ENCODE results near the gene POLH. TPM values are rescaled to one million over a fixed set of nuclear protein-coding genes. Genes with fewer than 3 reads are reported as not detected.

The POLH gene
- total RNA-seq, 1 experiment from 2014 or later: 8.3 TPM

Small RNA genes lying within 50 kb of the gene (small RNA-seq; reads per million reads assigned to genes)
- 0 reads per million in 2 experiments for gene RF00426

Other genes starting within 250 kb of the POLH start
- gene ZNF318, start 206.5 kb upstream of the POLH start, total RNA-seq (2014; rRNA removed; shearing (Covaris generic)): 6.0 and 6.6 TPM in 2 replicates
- gene ABCC10, start 148.6 kb upstream of the POLH start, total RNA-seq (2014; rRNA removed; shearing (Covaris generic)): 6.9 and 9.1 TPM in 2 replicates
- gene DLK2, start 120.6 kb upstream of the POLH start, total RNA-seq (2014; rRNA removed; shearing (Covaris generic)): not detected in 2 replicates
- gene TJAP1, start 98.6 kb upstream of the POLH start, total RNA-seq (2014; rRNA removed; shearing (Covaris generic)): 21.2 and 21.3 TPM in 2 replicates
- gene LRRC73, start 65.8 kb upstream of the POLH start, total RNA-seq (2014; rRNA removed; shearing (Covaris generic)): 0.25 and 0.26 TPM in 2 replicates
- 62.4 and 69.1 TPM in 2 replicates for gene YIPF3, start 59.3 kb upstream of the POLH start, total RNA-seq (2014; rRNA removed; shearing (Covaris generic))
- 36.4 and 39.5 TPM in 2 replicates for gene POLR1C, start 59.1 kb upstream of the POLH start, total RNA-seq (2014; rRNA removed; shearing (Covaris generic))
- 55.3 and 56.2 TPM in 2 replicates for gene XPO5, start 147 bp upstream of the POLH start, total RNA-seq (2014; rRNA removed; shearing (Covaris generic))
- 121 and 144 TPM in 2 replicates for gene GTPBP2, start 53.1 kb downstream of the POLH start, total RNA-seq (2014; rRNA removed; shearing (Covaris generic))
- 23.9 and 24.1 TPM in 2 replicates for gene MAD2L1BP, start 59.7 kb downstream of the POLH start, total RNA-seq (2014; rRNA removed; shearing (Covaris generic))
- gene RSPH9, start 68.9 kb downstream of the POLH start, total RNA-seq (2014; rRNA removed; shearing (Covaris generic)): 0.42 and 0.61 TPM in 2 replicates
- gene MRPS18A, start 111.6 kb downstream of the POLH start, total RNA-seq (2014; rRNA removed; shearing (Covaris generic)): 54.1 and 66.0 TPM in 2 replicates
- gene VEGFA, start 194.0 kb downstream of the POLH start, total RNA-seq (2014; rRNA removed; shearing (Covaris generic)): 73.7 and 85.5 TPM in 2 replicates